Activated T-cell treated with anti-CD3 and anti-CD28 coated beads, Interleukin-2, amount 50 U/mL, for 4 hours (primary cell): ENCODE results near the gene TES. TPM values are rescaled to one million over a fixed set of nuclear protein-coding genes. Genes with fewer than 3 reads are reported as not detected.

Source experiments
- ATAC-seq, 2 donors: fragments of 200-7000 bp; cut with Tn5 transposase; one replicate each; pipeline ENCODE4 v1.10.0; 2021
- DNase-seq: peaks from one replicate; pipeline ENCODE4 v3.0.0-alpha.2; 2020
- H3K27me3 Mint-ChIP-seq: one replicate; pipeline ENCODE4 v1.8.0; 2021; ENCODE audit warnings: low read depth, mixed read lengths
- H3K36me3 Mint-ChIP-seq: one replicate; pipeline ENCODE4 v1.8.0; 2022; ENCODE audit warnings: mixed read lengths; ENCODE audit not compliant: insufficient read depth
- H3K4me1 Mint-ChIP-seq: one replicate; pipeline ENCODE4 v1.8.0; 2021; ENCODE audit warnings: low read depth, mixed read lengths
- H3K4me3 Mint-ChIP-seq: one replicate; pipeline ENCODE4 v1.8.0; 2021; ENCODE audit warnings: mild to moderate bottlenecking, moderate library complexity, mixed read lengths
- H3K9me3 Mint-ChIP-seq: one replicate; pipeline ENCODE4 v1.8.0; 2021; ENCODE audit warnings: mixed read lengths
- total RNA-seq, 3 donors: library from RNA; stranded (reverse); gene quantifications; one replicate each; pipeline ENCODE4 v1.2.1, GENCODE V29; 2021

Gene TES
- total RNA-seq, 3 donors from 2014 or later: 38.0 to 57.1 (median 53.4) TPM

DNA sequence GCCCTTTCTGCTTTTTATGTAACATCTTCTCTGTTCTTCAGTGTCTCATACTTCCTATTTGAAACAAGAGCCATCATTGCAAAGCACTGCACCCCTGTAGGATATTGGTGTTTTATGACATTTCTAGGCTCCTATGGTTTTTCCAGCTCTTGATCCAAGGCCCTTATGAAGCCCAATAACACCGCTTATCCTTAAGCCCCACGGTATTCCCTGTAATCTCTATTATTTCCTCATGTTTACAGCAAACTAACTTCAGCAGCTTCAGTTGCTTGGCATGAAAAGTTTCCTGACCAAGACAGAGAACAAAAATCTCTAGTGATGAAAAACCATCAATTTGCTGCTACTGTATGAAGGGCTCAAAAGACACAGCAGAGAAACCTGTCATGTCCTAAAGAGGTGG, 34.1 kb upstream of the TES start:
- H3K4me1 Mint-ChIP-seq: peaks cover 3% of the 10 kb centered on the region
- H3K9me3 Mint-ChIP-seq: no peaks in the 10 kb centered on the region
- peaks cover 6% of the 10 kb centered on the region for H3K27me3 Mint-ChIP-seq
- H3K36me3 Mint-ChIP-seq: no peaks in the 10 kb centered on the region
- DNase-seq (no peak), ATAC-seq (no peak)
- no peak overlapping the region for H3K4me3 Mint-ChIP-seq

DNA sequence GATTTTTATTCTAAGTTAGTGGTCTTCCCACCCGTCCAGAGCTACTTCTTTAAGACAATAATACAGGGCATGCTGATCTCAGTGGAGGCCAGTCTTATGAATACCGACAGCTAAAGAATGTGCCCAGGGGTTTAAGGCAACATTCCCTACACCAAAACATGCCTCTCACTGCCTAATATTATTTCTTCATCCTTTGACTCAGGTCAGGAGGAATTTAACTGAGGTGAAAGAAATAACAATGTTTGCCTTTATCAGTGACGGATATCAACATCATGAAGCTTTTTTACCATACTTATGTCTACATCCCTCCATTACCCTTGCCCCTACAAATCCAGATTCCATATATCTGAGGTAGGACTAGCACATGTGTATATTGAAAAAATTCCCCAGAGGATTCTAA, 33.3 kb upstream of the TES start:
- Mint-ChIP-seq H3K4me3 (no peak overlapping the region), H3K36me3 (no peaks in the 10 kb centered on the region), H3K4me1 (peaks cover 4% of the 10 kb centered on the region), H3K9me3 (no peaks in the 10 kb centered on the region), H3K27me3 (no peaks in the 10 kb centered on the region)
- ATAC-seq (no peak), DNase-seq (no peak)

DNA sequence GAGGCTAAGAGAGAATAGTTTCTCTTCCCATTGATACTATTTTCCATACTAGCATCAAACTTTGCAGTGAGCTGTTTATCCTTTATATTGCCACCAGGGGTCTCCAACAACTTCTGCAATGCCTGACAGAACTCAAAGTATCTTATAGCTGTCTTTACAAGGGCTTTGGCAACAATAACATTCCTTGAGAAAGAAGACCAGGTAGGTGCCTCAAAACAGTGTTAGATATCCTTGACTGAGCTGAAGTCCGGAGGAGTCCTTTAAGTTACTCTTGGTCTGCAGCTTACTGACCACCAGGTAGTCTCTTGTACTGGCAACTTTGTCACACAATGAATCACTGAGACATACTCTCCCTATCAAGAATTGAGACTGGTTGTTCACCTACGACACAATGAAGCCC, 30.0 kb upstream of the TES start:
- ATAC-seq: peak; percentile 65 to 71
- Mint-ChIP-seq H3K9me3 (no peaks in the 10 kb centered on the region), H3K36me3 (no peaks in the 10 kb centered on the region)

GRCh38 chr7:116182023-116182422, 28.3 kb upstream of the TES start:
- no peak overlapping the region for H3K4me3 Mint-ChIP-seq

More for the DNA sequence above, 30.0 kb upstream of the TES start:
- no peak overlapping the region for H3K4me3 Mint-ChIP-seq
- H3K4me1 Mint-ChIP-seq: peaks cover 4% of the 10 kb centered on the region
- DNase-seq: no peak
- no peaks in the 10 kb centered on the region for H3K27me3 Mint-ChIP-seq

GRCh38 chr7:116185450-116185849, 24.9 kb upstream of the TES start:
- ATAC-seq (no peak), DNase-seq (no peak)
- H3K36me3 Mint-ChIP-seq: peaks cover 3% of the 10 kb centered on the region
- H3K9me3 Mint-ChIP-seq: peaks cover 14% of the 10 kb centered on the region
- no peak overlapping the region for H3K4me3 Mint-ChIP-seq
- H3K4me1 Mint-ChIP-seq: peaks cover 4% of the 10 kb centered on the region
- H3K27me3 Mint-ChIP-seq: peaks cover 9% of the 10 kb centered on the region

More at GRCh38 chr7:116182023-116182422, 28.3 kb upstream of the TES start:
- Mint-ChIP-seq H3K36me3 (no peaks in the 10 kb centered on the region), H3K9me3 (no peaks in the 10 kb centered on the region), H3K27me3 (no peaks in the 10 kb centered on the region), H3K4me1 (peaks cover 4% of the 10 kb centered on the region)
- DNase-seq (no peak), ATAC-seq (no peak)

GRCh38 chr7:116185956-116186355, 24.4 kb upstream of the TES start:
- peaks cover 3% of the 10 kb centered on the region for H3K36me3 Mint-ChIP-seq
- DNase-seq (no peak), ATAC-seq (no peak)
- H3K27me3 Mint-ChIP-seq: peaks cover 9% of the 10 kb centered on the region
- H3K9me3 Mint-ChIP-seq: peaks cover 14% of the 10 kb centered on the region
- peaks cover 3% of the 10 kb centered on the region for H3K4me1 Mint-ChIP-seq
- no peak overlapping the region for H3K4me3 Mint-ChIP-seq

GRCh38 chr7:116187400-116187799, 22.9 kb upstream of the TES start:
- no peak for ATAC-seq
- DNase-seq: no peak
- H3K4me3 Mint-ChIP-seq: no peak overlapping the region
- H3K36me3 Mint-ChIP-seq: peaks cover 3% of the 10 kb centered on the region
- peaks cover 14% of the 10 kb centered on the region for H3K9me3 Mint-ChIP-seq
- H3K4me1 Mint-ChIP-seq: no peaks in the 10 kb centered on the region
- peaks cover 9% of the 10 kb centered on the region for H3K27me3 Mint-ChIP-seq

GRCh38 chr7:116193329-116194087, 16.8 kb upstream of the TES start:
- Mint-ChIP-seq H3K27me3 (no peaks in the 10 kb centered on the region), H3K4me1 (no peaks in the 10 kb centered on the region), H3K9me3 (peaks cover 8% of the 10 kb centered on the region), H3K36me3 (no peaks in the 10 kb centered on the region), H3K4me3 (no peak overlapping the region)
- ATAC-seq (no peak), DNase-seq (no peak)

DNA sequence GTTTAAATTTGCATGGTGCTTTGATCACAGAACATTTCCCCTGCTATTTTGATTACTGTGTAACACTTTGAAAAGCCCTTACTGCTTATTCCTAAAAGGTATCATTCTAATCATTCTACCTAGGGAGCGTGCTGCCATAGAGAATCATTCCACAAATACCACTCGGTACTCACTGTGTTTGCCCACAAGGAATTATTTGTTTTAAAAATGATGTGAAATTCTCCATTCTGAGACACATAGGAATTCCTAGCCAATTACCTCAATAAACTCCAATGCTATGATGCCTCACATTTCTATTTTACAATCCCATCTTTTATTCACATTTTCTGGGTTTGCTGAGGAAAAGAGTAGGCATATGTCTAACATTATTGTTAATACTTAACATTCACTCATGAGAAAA, 16.2 kb upstream of the TES start:
- Mint-ChIP-seq H3K4me3 (no peak overlapping the region), H3K4me1 (no peaks in the 10 kb centered on the region), H3K27me3 (no peaks in the 10 kb centered on the region), H3K36me3 (no peaks in the 10 kb centered on the region), H3K9me3 (peaks cover 8% of the 10 kb centered on the region)
- ATAC-seq (no peak), DNase-seq (no peak)

- no peaks in the 10 kb centered on the region for H3K27me3 Mint-ChIP-seq
- H3K4me3 Mint-ChIP-seq: no peak overlapping the region
- no peak for DNase-seq
- H3K36me3 Mint-ChIP-seq: no peaks in the 10 kb centered on the region
- H3K9me3 Mint-ChIP-seq: no peaks in the 10 kb centered on the region
- no peaks in the 10 kb centered on the region for H3K4me1 Mint-ChIP-seq
- no peak for ATAC-seq
These were observed 14.9 kb upstream of the TES start for GRCh38 chr7:116195451-116195850.

- no peaks in the 10 kb centered on the region for H3K36me3 Mint-ChIP-seq
- no peaks in the 10 kb centered on the region for H3K9me3 Mint-ChIP-seq
- ATAC-seq (no peak), DNase-seq (no peak)
- H3K4me3 Mint-ChIP-seq: no peak overlapping the region
- H3K27me3 Mint-ChIP-seq: no peaks in the 10 kb centered on the region
- H3K4me1 Mint-ChIP-seq: no peaks in the 10 kb centered on the region
These were observed 13.4 kb upstream of the TES start for GRCh38 chr7:116196947-116197346.

DNA sequence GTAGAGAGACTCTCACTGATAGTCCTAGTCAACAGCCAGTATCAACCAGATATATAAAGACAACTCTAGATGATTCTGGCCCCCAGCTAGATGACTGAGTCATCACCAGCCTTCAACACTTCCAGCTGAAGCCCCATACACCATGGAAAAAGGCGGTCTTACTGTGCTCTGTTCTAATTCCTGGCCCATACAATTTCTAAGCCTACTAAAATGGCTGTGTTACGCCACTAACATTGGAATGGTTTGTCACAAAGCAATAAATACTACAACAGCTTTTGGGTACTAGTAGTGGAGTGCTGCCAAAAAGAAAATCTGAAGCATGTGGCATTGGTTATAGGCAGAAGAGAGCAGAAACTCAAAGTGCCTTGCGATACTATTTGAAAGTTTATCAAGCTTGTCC, 13.0 kb upstream of the TES start:
- H3K27me3 Mint-ChIP-seq: no peaks in the 10 kb centered on the region
- ATAC-seq: no peak

GRCh38 chr7:116198748-116199410, 11.5 kb upstream of the TES start:
- Mint-ChIP-seq H3K4me1 (no peaks in the 10 kb centered on the region), H3K36me3 (no peaks in the 10 kb centered on the region), H3K4me3 (no peak overlapping the region), H3K9me3 (no peaks in the 10 kb centered on the region), H3K27me3 (no peaks in the 10 kb centered on the region)
- no peak for ATAC-seq
- DNase-seq: no peak

More for the DNA sequence above, 13.0 kb upstream of the TES start:
- Mint-ChIP-seq H3K36me3 (no peaks in the 10 kb centered on the region), H3K4me1 (no peaks in the 10 kb centered on the region), H3K4me3 (no peak overlapping the region), H3K9me3 (no peaks in the 10 kb centered on the region)
- no peak for DNase-seq

DNA sequence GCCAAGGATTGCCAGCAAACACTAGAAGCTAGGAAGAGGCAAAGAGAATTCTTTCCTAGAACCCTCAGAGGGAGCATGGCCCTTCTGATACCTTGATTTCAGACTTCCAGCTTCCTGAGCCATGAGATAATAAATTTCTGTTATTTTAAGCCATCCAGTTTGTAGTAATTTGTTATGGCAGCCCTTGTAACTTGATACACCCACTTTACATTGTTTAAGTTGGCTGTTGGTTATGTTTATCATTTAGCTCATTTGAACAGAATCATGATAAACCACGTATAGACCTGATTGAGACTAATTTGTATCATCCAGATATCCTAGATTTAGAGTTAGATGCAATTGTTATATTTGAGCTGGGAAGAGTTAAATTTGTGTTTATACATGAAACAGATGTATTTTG, 9.4 kb upstream of the TES start:
- DNase-seq (no peak), ATAC-seq (no peak)
- H3K4me1 Mint-ChIP-seq: no peaks in the 10 kb centered on the region
- no peak overlapping the region for H3K4me3 Mint-ChIP-seq
- no peaks in the 10 kb centered on the region for H3K9me3 Mint-ChIP-seq
- no peaks in the 10 kb centered on the region for H3K27me3 Mint-ChIP-seq
- H3K36me3 Mint-ChIP-seq: no peaks in the 10 kb centered on the region

GRCh38 chr7:116206141-116206540, 4.2 kb upstream of the TES start:
- no peaks in the 10 kb centered on the region for H3K27me3 Mint-ChIP-seq
- no peaks in the 10 kb centered on the region for H3K36me3 Mint-ChIP-seq
- no peak overlapping the region for H3K4me3 Mint-ChIP-seq
- ATAC-seq: no peak
- peaks cover 14% of the 10 kb centered on the region for H3K9me3 Mint-ChIP-seq
- peaks cover 15% of the 10 kb centered on the region for H3K4me1 Mint-ChIP-seq
- no peak for DNase-seq
